ENCODE measurements around the gene SGPP2. TPM values are rescaled to one million over a fixed set of nuclear protein-coding genes. Genes with fewer than 3 reads are reported as not detected.

SGPP2 gene
- total RNA-seq, 1 experiment from 2014 or later = not detected

DNA sequence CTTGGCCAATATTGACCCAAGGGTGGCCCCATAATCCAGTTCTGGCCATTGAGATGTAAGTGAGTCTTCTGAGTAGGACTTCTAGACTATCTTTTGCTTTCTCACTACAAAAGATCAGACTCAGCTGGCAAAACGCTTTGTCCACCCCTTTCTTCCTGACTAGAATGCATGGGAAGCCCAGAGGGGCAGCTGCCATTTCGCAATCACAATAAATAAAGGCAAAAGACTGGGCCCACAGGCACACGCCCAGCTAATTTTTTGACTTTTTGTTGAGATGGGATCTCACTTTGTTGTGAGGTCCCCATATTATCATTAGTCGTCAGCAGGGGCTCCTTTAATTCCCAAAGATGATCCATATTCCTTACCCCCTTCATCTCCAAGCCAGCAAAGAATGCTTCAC lies 41.1 kb upstream of the SGPP2 start:
- no peak overlapping the region for H2AFZ ChIP-seq (ENCODE audit: low read length)

More for the DNA sequence above, 41.1 kb upstream of the SGPP2 start:
- H3K27ac ChIP-seq (ENCODE audit: insufficient read length, low read depth, low read length) = no peak overlapping the region
- no peak overlapping the region for H4K8ac ChIP-seq (replicated peaks; ENCODE audit: insufficient read length, low read depth, low read length)
- H3K9me3 Mint-ChIP-seq = peaks cover 5 to 7% of the 10 kb centered on the region in 2 experiments; a peak in 3 of 5 replicates
- no peak overlapping the region for H3K4ac ChIP-seq (ENCODE audit: low read depth, low read length)
- H3K23ac ChIP-seq (ENCODE audit: insufficient read length, low read depth, low read length) = no peak overlapping the region
- H2BK20ac ChIP-seq (ENCODE audit: low read depth, low read length, poor library complexity, severe bottlenecking) = no peak overlapping the region
- peaks cover 26% of the 10 kb centered on the region for H3K27me3 Mint-ChIP-seq (ENCODE audit: low read depth)
- H2BK5ac ChIP-seq (ENCODE audit: insufficient read length, low read length) = no peak overlapping the region
- WGBS (ENCODE audit: extremely low coverage, insufficient read length, low lambda C conversion rate) = no CpG with 5 or more reads among the region's 4 CpGs
- DNase-seq = no peak
- H3K9me3 ChIP-seq (ENCODE audit: control insufficient read depth, low read depth, low read length) = no peaks in the 10 kb centered on the region
- H4K5ac ChIP-seq (ENCODE audit: insufficient read length, low read depth, low read length) = no peak overlapping the region
- H3K79me2 ChIP-seq (ENCODE audit: insufficient read depth, low read length) = no peaks in the 10 kb centered on the region
- no peak overlapping the region for H3K9ac ChIP-seq (ENCODE audit: extremely low read depth, insufficient read length, low read length)
- no peak overlapping the region for H4K91ac ChIP-seq (ENCODE audit: insufficient read length, low read depth, low read length)
- H3K36me3 Mint-ChIP-seq (ENCODE audit: insufficient read depth in 1 of 3, low read depth in 3 of 3) = peaks cover 0 to 7% (median 2%) of the 10 kb centered on the region in 3 experiments; a peak in 4 of 7 replicates
- no peak overlapping the region for H3K14ac ChIP-seq (ENCODE audit: insufficient read depth, low read length)
- H4K20me1 ChIP-seq (ENCODE audit: control insufficient read depth, insufficient read depth, insufficient read length) = no peaks in the 10 kb centered on the region
- no peak overlapping the region for H3K27ac Mint-ChIP-seq
- H2AK5ac ChIP-seq (ENCODE audit: insufficient read length, low read length) = no peak overlapping the region
- H3K23me2 ChIP-seq (ENCODE audit: insufficient read length, low read depth, low read length, poor library complexity, severe bottlenecking) = no peaks in the 10 kb centered on the region
- H3K79me1 ChIP-seq (ENCODE audit: insufficient read depth, low read depth, low read length, poor library complexity, severe bottlenecking) = no peaks in the 10 kb centered on the region
- TF ChIP-seq CTCF (conservative IDR thresholded peaks at IDR 0.05) = no peak
- H3K4me1 ChIP-seq (ENCODE audit: insufficient read depth, low read length) = no peaks in the 10 kb centered on the region
- no peak overlapping the region for H2BK120ac ChIP-seq (ENCODE audit: low read depth, low read length, poor library complexity, severe bottlenecking)
- H2BK15ac ChIP-seq (ENCODE audit: low read depth, low read length) = no peak overlapping the region
- no peak overlapping the region for H3K4me3 Mint-ChIP-seq
- H3K27me3 ChIP-seq (ENCODE audit: insufficient read depth, low read length) = no peaks in the 10 kb centered on the region
- H3K56ac ChIP-seq (ENCODE audit: insufficient read length, low read depth, low read length) = no peak overlapping the region
- peaks cover 6% of the 10 kb centered on the region in 2 experiments for H3K4me1 Mint-ChIP-seq
- no peak overlapping the region for H3T11ph ChIP-seq (ENCODE audit: low read length)
- no peak overlapping the region for H3K18ac ChIP-seq (ENCODE audit: insufficient read length, low read depth, low read length)
- no peak overlapping the region for H2BK12ac ChIP-seq (ENCODE audit: insufficient read length, low read depth, low read length)
- no peak overlapping the region for H3K4me2 ChIP-seq (ENCODE audit: insufficient read depth, insufficient read length, low read length)

Measured in H9 (cell line).